NCI-H1436 treated with DMSO at 0.1 percent for 48 hours (cell line): ENCODE data around the gene PTPRJ.

Experiments used
- DNase-seq: peaks from one replicate; lab custom pipeline; 2025; lab: John Stamatoyannopoulos, UW

The PTPRJ gene

DNA sequence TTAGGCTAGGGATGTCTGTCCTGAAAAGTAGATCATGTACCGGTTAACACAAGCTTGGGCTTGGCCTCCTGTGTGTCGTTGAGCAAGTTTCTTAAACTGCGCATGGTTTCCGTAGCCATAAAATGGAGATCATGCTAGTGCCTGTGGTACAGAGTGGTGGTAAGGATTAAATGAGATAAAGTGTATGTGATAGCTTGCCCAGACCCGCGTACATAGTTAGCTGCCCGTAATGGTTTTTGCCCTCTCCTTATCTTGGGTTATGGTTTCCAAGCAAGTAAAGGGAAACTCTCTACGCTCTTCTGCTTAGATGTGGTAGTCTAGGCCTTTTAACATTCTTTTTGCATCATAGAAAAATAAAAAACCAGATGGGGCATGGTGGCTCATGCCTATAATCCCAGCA, 11.0 kb upstream of the PTPRJ start:
- DNase-seq: no peak

DNA sequence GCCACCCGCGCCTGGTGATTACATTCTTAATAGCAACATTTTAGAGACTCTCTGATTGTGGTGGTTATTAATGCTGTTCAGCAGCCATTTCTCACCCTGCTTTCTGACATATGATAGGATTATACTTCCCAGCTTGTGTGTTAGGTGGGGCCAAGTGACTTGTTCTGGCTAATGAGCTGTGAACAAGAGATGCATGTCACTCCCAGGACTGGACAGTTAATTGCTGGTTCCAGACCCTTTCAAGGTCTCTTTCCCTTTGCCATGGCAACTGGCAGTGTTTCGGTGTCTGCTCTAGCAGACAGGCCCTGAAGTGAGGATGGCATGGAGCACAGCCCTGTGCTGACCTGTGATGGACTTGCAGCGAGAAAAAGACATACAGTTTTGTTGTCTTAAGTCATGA, 8.9 kb upstream of the PTPRJ start:
- no peak for DNase-seq

DNA sequence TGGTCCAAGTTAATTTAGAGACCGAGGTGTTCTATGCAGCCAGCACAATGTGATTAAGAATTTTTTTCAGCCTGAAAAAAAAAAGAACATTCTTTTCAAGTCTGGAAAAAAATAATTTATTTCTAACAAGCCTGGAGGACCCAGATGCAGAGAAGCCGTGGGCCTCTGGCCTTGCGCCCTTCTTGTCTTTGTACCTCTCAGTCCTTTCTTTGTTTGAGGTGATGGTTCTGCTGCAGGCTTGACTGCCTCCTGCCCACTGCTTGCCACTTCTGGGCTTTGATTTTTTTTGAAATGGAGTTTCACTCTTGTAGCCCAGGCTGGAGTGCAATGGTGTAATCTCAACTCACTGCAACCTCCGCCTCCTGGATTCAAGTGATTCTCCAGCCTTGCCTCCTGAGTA, 7.2 kb upstream of the PTPRJ start:
- no peak for DNase-seq

DNA sequence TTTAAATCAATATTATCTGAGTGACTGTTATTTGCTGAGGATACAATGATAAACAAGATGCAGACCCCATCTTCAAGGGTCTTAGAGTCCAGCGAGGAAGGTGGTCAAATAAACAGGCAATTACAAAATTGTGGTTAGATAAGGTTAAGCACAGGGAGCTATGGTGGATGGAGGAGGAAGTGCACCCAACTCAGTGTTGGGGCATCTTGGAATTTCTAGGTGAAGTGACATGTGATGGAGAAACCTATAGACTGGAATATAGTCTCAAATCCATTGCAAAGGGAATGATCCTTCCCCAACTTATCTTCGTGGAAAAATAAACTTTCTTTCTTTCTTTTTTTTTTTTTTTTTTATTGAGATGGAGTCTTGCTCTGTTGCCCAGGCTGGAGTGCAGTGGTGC, 3.4 kb upstream of the PTPRJ start:
- DNase-seq: no peak

DNA sequence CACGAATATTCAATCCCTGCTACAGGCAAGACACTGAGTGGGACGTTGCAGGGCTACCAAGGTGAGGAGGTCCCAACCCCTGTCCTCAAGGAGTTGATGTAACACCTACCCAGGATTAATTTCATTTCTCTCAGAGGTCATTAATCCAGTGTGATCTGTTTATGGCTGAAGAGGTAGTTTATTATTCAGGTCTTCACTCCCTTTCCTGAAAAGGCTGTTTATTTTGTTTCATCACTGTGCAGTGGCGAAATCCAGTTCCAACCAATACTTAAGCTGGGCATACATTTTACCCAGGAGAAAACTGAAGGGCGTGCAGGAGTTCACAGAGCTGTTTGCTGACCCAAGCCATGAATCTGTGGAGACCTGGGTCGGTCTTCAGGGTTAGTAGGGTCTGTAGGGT, 2.7 kb upstream of the PTPRJ start:
- DNase-seq: no peak

DNA sequence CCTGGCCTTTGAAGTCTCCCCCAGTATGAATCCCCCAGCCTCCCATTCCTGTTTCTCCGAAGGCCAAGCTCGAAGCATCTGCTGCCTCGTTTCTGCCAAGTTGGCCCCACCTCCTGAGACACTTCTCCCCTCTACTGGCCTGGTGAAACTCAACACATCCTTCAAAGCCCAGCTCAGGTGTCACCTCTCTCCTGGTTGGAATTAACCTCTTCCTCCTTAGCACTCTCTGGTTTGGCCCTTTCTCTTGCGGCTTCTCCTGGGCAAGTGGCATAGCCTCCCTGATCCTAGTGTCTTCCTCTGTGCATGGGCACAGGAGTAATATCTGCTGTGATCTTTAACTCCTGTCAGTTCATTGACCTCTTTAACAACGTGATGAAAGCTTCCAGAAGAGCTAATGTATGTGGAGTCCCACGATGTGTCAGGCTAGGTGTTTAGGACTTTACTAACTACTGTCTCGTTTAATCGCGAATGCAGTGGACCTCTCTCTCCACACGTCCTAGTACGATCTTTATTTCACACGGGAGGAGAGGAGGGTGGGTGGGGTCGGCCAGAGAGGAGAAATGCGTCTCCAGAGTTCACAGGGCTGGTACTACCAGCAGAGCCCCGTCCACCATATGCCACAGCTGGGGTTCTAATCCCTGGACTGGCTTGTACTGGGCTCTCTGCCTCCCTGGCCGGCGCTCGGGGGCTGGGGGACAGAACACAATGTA, 826 bp upstream of the PTPRJ start:
- DNase-seq: no peak

DNA sequence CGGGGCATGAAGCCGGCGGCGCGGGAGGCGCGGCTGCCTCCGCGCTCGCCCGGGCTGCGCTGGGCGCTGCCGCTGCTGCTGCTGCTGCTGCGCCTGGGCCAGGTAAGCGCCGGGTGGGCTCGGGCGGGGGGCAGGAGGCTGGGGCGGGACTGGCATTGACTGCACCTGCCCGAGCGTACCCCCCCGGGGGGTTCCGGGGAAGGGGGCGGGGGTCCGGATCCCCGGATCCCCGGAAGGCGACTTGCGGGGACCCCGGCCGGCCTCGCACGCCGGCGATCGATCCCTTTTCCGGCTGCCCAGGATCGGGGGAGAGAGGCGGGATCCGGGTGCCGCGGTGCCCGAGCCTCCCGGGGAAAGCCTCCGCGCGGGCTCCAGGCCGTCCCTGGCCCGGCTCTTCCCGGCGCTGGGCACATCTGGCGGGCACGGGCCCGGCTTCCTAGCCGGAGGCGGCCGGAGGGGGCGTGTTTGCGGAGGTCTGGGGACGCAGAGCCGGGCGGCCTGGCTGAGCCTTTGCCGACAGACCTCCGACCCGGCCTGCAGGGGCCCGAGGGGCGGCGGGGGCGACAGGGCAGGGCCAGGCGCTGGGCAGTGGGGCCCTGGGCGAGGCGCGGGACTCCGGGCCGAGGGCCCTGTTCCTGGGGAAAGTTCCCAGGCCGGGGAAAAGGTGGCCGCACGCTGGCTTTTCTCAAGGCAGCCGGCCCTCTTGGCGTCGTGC, 705 bp downstream of the PTPRJ start:
- DNase-seq: no peak

DNA sequence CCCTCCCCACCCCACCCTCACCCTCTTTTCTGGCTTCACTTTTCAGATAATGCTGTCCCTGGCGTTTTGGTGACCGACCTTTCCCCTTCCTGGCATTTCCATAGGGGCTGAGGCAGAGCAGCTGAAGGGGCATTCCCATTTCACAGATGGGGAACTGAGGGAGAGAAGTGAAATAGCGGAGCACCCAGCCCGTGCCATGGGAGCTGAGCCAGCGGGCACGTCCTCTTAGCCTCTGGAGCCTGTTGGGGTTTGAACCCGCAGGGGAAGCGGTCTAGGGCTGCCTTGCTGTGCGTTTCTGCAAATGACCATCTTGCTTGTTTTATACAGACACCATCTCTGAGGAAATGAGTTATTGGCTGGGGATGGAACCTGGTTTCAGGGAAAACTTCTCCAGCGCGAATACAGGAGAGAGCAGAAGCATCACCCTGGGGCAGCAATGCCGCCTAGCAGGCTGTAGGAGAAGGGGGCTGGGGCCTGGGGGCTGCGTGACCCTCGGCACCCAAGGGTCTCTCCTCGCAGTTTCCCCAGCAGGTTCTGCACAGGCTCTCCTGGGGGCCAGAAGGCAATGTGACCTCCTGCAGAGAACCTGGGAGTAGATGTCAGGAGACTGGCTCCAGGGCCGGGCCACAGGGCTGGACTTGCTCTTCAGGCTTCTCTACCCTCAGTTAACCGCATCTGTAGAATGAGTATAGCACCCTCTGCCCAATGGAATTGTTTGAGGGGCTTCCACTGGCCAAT, 1.5 kb downstream of the PTPRJ start:
- DNase-seq: no peak

DNA sequence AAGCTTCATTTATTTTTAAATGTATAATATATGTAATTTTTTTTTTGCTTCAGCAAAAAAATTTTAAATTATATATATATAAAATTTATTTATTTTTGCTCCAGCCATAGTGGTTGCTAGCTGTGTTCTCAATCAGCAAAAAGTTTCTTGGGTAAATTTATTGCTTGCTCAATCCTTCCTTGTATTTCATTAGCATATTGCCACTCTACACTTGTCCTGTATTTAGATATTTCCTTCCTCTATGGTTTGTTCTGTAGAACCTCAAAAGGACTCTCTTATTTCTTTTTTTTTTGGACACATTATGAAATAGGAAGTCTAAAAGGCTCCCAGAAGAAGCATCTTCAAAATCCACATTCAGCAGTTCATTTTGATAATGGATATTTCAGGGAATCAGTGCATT, 2.3 kb downstream of the PTPRJ start:
- no peak for DNase-seq

DNA sequence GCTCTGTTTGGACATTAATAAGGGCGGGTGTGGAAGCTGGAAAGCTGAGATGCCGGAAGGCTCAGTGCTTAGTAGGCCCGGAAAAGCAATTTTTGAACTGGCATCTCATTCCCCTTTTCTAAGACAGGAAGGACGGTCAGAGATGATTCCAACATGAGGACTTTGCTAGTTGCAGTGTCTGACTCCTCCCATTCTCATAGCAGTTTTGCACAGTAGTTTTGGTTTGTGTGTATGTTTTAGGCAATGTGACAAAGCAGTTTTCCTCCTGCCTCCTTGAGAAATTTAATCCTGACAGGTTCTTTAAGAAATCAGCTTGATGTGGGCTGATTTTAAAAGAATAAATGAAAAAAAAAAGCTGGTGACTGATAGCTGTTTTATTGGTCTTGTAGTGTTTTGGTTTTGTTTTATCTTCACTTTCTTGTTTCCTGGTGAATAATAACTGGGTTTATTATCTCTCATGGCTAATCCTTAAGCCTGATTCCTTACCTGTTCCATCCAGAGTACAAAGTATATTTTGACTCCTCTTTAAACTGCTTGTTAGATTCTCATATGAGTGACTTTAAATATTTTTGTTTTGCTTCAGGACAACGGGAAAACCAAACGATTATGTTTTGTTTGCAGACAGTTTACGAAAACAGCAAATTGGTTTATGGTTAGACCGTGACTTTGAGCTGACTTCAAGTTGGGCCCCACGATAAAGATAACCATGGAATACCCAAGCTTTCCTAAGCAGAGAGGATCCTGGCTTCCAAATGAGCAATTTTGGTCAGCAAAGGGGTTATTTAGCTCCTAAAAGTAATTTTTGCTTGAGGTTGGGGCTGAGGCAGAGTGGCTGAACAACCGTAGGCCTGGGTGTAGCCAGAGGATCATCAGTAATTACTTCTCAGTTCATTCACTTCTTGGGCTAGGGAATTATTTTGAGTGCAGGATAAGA, 3.4 kb downstream of the PTPRJ start:
- DNase-seq: peak; percentile 26

DNA sequence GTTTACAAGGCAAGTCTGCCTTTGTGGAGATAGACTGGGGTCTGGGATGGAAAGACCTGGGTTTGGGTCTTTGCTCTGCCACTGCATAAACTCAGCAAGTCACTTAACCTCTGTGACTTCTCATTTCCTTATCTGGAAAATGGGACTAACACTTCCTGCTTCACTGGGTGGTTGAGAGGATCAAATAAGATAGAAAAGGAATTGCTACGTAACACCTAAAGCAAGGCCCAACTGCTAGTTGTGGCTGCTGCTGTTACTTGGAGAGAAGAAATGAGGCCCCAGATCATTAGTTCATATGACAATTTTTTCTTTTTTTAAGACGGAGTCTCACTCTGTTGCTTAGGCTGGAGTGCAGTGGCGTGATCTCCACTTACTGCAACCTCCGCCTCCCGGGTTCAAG, 5.9 kb downstream of the PTPRJ start:
- DNase-seq: no peak

DNA sequence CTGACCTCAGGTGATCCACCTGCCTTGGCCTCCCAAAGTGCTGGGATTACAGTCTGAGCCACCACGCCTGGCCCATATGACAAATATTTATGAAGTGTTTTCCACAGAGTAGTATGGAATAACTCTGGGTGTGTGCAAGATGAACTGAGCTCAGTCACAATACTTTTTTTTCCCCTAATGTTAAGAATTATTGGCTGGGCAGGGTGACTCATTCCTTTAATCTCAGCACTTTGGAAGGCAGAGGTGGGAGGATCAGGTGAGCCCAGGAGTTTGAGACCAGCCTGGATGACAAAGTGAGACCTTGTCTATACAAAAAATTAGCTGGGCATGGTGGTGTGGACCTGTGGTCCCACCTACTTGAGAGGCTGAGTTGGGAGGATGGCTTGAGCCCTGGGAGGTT, 6.4 kb downstream of the PTPRJ start:
- DNase-seq: no peak

DNA sequence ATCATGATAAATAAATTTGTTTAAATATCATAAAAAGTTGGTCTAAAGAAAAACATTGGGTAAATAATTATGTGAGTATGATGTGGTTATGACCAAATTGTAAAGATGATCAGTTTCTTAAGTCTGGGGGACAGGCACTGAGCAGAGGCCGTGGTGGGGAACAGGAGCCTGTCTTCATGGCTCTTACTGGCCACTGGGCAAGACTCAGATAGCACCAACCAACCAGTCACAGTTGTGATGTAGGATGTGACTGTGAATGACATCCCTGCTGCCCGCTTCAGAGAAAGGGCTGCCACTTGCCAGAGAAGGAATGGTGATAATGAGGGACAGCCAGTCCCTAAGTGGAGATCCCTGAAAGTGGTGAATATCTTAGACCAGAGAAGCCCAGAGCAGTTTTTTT, 7.0 kb downstream of the PTPRJ start:
- no peak for DNase-seq

DNA sequence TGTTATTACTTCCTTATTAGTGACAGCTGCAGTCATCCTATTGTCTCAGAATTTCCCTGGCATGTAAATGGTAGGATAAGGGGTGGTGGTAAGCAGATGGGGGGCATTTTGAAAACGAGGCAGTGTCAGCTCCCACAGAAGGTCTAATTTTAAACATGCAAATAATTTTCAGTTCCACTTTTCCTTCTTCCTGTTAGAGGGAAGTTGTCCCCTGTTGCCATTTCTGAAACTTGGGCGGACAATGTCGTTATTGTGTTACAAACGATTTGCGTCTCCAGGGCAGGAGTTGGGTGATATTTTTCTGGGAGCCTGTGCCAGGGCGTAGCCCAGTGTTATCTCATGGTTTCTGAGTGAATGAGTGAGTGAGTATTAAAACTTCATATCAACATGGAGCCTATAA, 7.4 kb downstream of the PTPRJ start:
- no peak for DNase-seq

DNA sequence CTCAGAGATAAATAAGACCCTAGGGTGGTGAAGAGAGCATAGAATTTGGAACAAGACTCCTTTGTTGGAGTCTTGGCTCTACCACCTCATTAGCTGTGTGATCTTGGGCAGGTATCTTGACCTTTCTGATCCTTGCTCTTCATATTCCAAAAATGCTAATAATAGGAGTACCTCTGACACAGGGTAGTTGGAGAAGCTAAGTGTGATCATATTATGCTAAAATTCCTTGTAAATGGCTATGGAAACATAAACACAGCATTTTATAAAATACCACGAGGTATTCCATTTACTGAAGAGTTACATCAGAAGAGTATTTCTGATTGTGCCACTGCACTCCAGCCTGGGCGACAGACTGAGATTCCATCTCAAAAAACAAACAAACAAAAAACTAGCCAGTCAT, 9.4 kb downstream of the PTPRJ start:
- DNase-seq: no peak

DNA sequence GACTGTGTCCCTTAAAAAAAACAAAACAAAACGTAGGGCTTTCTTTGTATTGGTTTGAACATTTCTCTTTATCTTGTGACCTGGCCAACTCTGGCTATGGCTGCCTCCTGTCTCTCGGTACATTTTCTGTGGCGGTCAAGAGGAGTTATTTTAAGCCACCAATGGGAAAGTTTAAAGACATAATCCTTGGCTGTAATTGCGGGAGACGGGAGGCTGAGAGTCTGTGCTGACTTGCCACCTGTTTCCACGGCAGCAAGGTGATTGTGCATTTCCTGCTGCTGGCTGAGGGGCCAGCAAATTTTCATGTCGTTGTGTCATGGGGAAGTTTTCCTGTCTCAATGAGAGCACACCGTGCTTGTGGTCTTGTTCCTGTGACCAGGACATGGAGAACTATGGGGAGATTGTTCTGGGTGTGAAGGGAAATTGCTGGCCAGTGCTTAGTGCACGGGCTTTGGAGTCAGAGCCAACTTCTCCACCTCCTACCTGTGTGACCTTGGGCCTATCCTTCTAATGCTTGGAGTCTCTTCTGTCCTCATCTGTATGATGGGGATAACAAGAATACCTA, 11.0 kb downstream of the PTPRJ start:
- DNase-seq: peak; percentile 51

DNA sequence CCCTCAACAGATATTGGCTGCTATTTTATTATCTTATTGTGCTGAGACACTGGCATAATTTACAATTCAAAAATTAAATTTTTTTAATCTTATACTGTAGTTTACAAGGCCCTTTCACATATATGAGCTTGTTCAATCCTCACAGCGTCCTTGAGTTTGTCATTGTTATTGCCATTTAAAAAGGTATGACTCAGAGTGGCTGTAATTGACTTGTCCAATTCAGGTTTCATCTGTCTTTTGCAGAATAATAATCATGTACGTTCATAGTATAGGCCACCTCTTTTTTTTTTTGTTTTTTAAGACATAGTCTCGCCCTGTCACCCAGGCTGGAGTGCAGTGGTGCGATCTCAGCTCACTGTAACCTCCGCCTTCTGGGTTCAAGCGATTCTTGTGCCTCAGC, 11.5 kb downstream of the PTPRJ start:
- no peak for DNase-seq

DNA sequence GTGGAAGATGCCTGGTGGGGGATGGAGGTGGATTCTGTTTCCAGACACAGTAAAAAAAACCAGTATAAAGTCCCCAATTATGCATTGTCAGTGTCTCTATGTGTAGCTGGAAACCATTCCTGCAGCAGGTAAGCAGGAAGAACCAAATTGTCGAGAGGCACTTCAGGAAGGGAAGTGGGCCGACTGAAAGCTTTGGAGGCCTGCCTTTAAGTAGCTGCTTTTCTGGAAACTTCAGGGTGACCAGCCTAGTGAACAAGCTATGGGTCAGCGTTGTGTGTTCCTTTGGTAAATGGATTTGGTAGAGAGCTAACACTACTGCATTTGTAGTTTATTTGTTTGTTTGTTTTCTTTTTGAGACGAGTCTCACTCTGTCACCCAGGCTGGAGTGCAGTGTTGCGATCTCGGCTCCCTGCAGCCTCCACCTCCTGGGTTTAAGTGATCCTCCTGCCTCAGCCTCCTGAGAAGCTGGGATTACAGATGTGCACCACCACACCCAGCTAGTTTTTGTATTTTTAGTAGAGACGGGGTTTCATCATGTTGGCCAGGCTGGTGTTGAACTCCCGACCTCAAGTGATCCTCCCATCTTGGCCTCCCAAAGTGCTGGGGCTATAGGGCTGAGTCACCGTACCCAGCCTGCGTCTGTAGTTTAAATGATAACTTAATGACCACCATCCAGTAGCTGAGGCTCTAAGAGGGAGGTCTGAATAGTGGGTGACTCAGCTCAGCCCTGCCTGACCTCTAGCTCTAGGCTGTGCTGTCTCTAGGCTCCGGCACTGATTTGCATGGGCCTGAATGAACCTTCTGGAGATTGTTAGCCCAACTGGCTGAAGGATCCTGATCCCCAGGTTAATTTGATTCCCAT, 12.8 kb downstream of the PTPRJ start:
- no peak for DNase-seq

DNA sequence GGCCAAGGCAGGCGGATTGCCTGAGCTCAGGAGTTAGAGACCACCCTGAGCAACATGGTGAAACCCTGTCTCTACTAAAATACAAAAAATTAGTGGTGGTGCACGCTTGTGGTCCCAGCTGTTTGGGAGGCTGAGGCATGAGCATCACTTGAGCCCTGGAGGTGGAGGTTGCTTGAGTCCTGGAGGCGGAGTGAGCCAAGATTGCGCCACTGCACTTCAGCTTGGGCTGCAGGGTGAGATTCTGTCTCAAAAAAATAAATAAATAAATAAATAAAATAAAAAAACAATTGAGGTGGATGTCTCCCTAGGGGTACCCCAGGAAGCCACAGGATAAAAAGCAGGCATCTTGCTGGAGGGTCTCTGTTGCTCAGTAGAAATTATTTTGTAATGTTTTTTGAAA, 14.1 kb downstream of the PTPRJ start:
- DNase-seq: no peak

DNA sequence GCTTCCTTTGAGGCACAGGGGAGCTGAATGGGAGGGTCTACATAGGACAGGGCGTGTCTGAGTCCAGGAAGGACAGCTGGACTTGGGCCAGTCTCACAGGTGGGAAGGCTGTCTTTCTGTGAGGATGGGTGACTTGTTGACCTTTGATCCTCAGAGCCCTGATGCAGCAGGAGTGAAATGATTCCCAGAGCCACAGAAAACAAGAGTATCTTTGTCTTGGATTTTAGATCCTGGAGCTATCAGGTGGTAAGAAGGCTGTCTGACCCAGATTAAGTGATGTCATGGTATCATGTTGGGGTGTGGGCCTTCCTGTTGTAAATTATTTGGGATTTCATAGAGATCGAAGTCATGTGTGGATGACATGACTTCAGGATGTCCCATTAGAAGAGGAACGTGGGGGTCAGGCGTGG, 15.0 kb downstream of the PTPRJ start:
- DNase-seq: no peak
